EL (cell line): ENCODE data around the gene NUP93.
A peak's percentile ranks its signal among the peaks of the same experiment; 100 is the strongest.

Experiments used
- DNase-seq: peaks from one replicate; pipeline ENCODE4 v3.0.0-alpha.2; 2016

NUP93 gene

GRCh38 chr16:56823081-56823733 is 93.3 kb downstream of the NUP93 start:
- no peak for DNase-seq

DNA sequence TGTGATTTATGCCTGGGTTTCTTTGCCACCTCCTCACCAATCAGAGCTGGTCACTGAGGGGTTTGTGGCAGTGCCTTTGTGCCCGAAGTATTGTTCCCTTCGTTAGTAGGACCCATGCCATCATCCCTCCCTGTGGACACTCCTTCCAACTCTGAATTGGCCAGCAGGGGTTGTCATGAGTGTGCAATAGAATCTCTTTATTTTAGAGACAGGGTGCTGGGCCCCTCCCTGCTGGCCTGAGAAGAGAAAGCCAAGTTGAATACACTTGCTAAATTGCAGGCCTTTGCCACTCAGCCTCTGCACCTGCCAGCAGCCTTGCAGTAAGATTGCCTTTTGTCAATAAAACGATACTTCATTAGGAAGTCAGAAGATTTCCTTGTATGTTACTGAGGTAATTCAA is 94.4 kb downstream of the NUP93 start:
- no peak for DNase-seq

- no peak for DNase-seq
Measured at GRCh38 chr16:56824804-56825203, 94.9 kb downstream of the NUP93 start.

- peak; percentile 32 for DNase-seq
Measured at GRCh38 chr16:56825826-56826225, 95.9 kb downstream of the NUP93 start.

DNA sequence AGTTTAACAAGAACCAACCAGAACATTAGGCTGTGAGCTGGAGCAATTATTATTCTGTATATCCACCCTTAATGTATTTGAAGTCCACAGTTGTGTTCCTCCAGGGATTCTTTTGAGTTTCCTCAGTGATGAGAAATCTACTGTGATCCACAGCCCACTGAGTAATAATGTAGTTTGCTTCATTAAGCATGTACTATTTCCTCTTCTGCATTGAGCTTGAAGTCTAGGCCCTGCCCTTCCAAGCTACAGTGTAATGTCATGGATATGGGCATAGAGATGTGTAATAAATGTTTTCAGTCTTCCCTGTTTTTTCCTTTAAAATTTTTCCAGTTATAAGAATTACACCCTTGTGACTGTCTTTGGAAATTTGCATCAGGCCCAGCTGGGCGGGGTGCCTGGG is 98.7 kb downstream of the NUP93 start:
- DNase-seq, result no peak

DNA sequence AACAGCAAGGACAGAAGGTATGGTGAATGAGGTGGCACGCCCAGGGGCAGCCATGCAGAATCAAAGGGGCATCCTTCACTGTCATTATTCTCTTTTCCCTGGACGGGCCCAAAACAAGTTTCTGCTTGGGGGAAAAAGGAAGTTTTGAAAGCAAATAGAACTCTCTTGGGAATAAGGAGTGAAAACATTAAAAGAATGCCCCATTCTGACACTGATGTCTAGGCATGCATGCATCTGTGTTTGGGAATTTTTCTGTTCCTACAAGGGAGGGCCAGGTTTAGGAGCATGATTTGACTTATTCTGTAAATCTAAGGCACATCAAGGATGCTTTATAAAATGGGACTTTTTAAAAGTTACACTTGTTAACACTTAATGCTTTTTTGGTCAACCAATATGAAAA is 100.7 kb downstream of the NUP93 start:
- DNase-seq, result no peak

DNA sequence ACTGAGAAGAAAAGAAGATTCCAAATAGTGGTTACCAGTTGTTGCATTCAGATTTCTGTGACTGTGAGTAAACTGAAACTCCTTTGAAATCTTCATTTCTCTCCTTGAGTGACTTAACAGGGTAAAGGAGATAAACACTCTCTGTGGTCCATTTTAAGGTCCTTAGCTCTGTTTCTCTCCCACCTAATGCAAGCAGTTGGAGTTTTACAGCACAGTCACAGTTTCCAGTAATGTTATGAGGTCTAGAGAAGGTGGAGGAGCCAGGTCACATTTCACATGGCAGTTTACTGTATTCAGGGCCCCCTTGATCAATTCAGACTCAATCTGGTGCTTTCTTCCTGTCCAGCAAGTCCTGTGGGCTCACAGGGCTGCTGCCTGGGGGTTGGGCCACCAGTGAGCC is 102.8 kb downstream of the NUP93 start:
- no peak for DNase-seq

DNA sequence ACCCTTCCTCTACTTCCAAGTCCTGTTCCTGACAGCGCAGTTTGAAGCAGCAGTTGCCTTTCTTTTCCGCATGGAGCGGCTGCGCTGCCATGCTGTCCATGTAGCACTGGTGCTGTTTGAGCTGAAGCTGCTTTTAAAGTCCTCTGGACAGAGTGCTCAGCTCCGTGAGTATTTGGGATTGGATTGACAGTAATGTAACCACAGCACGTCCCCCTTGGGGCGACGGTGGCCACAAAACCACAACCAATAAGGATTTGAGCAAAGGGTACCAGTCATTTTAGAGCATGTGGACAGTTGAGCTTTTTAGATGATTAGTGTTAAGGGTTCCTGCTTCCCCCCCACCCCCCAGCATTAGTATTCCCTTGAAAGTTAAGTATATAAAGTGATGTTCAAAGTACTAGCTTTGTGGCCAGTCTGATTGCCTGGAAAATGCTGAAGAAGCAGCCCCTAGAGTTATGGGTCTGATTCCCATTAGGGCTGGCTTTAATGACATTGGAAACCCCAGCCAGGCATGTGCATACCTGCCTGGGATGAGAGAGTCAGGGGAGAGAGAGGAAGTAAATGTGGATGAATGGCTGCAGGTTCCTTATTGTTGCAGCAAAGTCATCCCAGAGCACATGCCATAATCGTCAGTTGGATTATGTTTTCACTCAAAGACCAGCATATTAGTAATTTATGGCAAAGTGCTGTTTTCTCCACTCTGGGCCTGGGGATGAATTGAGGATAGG is 103.5 kb downstream of the NUP93 start:
- DNase-seq, result no peak

DNA sequence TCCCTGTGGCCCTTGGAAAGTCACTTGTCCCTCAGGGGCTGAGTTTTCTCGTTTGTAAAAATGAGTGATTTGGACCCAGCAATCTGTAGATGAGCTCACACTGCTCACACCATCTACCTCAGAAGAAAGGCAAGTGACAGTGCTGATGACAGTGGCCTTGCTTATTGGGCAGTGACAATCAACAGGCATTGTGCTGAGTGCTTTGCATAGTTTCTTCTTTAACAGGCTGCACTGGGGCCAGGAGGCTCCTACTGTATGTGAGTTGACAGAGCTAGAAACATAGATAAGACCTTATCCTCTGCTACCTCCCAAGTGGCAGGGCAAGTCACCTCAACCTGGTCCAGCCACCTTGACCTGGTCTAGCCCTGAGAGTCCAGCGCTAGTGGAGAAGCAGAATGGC is 105.4 kb downstream of the NUP93 start:
- no peak for DNase-seq

GRCh38 chr16:56836410-56837230 is 106.7 kb downstream of the NUP93 start:
- no peak for DNase-seq

- no peak for DNase-seq
Measured at GRCh38 chr16:56838622-56839337, 108.9 kb downstream of the NUP93 start.

GRCh38 chr16:56841233-56841632 is 111.3 kb downstream of the NUP93 start:
- no peak for DNase-seq

GRCh38 chr16:56841659-56842058 is 111.7 kb downstream of the NUP93 start:
- no peak for DNase-seq

DNA sequence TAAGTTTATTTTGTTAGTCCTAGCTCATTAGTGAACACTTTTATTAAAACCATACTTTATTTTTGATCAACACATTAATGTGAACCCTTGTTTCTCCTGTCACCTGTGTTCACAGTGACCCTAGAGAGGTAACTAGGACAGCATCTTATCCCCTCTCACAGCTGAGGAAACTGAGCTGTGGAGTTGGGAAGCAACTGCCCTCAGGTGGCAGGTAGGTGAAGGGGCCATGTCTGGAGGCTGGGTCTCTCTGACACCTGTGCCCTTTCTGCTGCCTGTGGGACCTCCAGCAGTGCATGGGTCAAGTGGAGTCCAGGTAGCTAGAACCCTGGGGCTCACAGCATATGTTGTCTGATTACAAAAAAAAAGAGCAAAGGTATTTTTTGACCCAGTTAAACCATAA is 112.2 kb downstream of the NUP93 start:
- no peak for DNase-seq

DNA sequence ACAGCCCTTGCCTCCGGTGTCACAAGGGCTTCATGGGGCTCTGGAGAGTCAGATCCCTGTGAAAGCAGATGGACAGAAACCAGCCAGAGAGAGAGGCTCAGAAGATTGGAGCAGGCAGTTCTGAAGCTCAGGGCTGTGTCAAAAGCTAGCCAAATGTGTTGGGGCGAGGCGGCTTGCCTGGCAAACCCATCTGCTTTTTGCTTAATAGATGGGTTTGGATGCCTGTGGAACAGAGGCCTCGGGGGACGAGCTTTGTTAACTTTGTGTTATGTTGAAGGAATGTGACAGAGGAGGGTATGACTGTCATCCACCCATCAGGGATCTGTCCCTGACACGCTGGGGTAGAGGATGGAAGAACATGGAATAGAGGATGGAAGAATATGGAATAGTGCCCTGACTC is 114.1 kb downstream of the NUP93 start:
- no peak for DNase-seq

DNA sequence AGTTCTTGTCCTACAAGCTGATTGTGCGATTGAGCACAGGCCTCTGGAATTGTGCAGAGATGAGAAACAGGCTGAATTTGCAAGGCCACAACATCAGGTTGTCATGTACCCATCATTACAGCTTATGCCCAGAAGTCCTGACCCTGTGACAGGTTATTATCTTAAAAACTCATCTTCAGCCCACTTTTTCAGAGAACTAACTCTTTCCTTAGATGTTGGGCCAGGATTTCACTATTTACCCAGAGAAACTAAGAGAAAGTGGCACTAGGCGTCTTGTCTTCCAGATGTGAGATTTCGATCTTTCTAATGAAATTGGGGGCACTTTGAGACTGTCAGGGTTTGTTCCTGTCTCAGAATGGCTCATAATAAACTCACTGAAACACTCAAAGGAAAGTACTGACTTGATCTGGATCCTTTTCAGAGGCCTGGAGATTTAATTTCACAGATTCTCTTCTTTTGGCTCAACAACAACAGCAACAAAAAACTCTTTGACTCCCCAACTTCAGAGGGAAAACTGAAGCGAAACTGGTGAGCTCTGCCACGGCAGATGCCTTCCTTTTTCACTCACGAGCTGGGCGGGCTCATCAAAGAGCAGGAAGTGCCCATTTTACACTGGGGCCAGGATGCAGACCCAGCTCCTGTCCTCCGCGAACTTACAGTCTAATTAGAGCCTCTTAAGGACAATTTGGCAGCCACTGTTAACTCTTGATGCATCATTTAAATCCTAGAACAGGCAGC is 117.4 kb downstream of the NUP93 start:
- DNase-seq, result peak; percentile 25

DNA sequence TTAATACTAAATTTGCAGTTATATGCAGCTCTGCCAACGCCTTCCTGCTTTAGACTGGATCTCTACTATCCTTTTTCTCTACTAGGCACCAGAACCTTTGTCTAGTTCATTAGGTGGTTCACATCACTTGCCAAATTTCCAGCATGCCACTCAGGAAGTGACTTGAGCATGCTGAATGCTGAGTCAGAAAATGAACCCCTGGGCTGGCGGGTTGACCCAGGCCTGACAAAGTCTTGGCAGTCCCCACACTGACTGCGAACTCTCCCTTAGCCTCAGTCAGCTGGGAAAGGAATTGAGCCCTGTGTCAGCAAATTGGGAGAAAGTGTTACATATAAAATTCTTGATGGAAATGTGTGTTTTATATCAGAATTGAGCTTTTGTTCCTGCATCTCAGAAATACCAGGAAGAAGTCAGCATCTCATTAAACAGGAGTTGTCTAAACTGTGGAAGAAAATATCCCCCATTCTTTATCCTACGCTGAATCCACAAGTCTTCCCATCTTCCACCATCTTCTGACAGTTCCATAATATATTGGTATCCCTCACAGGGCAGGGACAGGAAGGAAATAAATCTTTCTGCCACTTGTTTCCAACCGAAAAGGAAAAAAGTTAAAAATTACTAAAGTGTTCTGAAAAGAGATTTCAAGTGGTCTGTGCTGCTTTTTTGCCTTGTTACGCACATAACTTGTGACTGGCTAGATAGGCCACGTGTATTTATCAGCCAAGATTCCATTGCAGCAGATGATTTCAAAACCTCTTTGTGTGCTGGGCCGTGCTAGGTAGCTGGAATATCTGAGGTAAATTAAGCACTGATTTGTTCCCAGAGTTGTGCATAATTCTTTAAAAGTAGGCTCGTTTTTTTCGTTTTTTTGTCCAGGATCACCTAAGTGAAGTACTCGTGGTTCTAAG is 118.4 kb downstream of the NUP93 start:
- DNase-seq, result peak; percentile 86

- peak; percentile 87 for DNase-seq
Measured at GRCh38 chr16:56848955-56849689, 119.2 kb downstream of the NUP93 start.

DNA sequence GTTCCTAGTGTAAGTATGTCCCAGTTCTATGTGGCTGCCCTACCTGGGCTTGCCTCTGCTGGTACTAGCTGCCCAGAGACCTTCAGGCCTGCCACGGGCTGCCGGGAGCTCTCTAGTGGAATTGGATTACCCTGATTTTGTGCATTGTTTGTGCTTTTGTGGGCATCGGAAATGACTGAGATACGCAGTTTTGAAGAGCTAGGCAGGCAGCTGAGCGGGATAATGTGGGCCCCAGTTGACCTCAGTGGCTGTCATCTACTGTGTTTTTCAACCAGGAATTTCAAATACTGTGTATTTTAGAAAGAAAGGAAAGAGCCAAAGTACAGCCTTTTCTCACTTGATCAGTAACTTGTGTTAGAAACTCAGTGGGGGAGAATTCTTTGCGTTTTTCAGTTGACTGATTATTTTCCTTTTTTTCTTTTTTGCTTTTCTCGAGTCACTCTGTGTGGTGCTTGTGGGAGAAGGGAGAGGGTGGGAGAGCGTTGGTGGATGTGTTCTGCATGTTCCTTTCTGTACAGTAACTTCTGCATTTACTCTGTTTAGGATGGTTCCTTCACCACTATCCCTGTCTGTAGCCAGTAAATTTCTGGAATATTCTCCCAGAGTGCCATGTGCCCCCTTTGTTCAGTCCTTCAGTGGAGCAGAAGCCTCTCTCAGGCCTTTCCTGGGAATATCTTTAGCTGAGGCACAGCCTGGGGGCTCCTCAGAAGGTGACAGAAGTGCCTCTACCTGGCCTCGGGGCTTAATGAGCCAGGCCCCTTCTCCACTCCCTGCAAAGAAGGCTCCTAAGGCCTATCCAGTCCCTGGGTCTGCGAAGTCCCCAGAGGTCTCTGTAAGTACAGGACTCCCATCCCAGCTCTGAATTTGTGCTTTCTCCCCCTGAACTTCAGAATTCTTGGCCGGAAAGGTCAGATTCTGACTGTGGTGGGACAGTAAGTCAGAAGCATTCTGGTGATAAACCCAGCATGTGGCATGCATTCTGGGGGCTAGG is 120.1 kb downstream of the NUP93 start:
- no peak for DNase-seq
